Stimulated activated CD4-positive, alpha-beta T cell treated with anti-CD3 and anti-CD28 coated beads, Interleukin-4, amount 100 ng/mL, for 4 hours (primary cell): ENCODE measurements around the gene MED9.

Experiments used
- DNase-seq, 2 experiments: peaks; one replicate each; pipeline ENCODE4 v3.0.0-alpha.2; 2020

MED9 gene

GRCh38 chr17:17492571-17492970 lies 15.8 kb downstream of the MED9 start:
- DNase-seq, result no peak

- DNase-seq, result no peak
Observed at GRCh38 chr17:17493249-17493985, 16.6 kb downstream of the MED9 start.

- no peak for DNase-seq
Observed at GRCh38 chr17:17493986-17494466, 17.2 kb downstream of the MED9 start.

- DNase-seq, result no peak
Observed at GRCh38 chr17:17494499-17494869, 17.7 kb downstream of the MED9 start.

DNA sequence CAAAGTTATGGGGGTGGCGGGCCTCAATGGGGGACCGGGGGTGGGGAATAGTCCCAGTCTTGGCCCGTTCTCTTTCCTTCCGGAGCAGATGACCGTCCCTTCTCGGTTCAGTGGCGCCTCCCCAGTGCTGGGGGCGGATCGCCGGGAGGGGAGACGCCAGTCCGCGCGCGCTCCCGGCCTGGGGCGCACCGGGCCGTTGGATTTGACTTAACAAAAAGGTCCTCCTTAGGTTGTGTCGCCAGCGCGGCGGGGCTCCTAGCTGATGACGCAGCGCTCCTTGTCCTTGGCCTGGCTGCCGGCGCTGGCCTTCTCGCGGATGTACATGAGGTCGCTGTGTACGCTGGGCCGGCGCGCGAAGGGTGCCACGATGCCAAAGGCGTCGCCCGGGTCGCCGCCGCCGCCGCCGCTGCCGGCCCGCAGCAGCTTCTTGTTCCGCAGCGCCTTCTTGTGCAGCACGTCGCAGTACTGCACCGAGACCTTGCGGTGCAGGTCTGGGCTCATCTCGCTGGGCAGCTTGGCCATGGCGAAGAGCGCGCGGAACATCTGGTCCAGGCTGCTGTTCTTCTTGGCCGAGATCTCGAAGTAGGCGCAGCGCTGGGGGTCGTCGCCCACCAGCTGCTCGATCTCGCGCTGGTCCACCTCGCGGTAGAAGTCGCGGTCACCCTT lies 18.2 kb downstream of the MED9 start:
- DNase-seq, result peak in 1 of 2 experiments; percentile 18

DNA sequence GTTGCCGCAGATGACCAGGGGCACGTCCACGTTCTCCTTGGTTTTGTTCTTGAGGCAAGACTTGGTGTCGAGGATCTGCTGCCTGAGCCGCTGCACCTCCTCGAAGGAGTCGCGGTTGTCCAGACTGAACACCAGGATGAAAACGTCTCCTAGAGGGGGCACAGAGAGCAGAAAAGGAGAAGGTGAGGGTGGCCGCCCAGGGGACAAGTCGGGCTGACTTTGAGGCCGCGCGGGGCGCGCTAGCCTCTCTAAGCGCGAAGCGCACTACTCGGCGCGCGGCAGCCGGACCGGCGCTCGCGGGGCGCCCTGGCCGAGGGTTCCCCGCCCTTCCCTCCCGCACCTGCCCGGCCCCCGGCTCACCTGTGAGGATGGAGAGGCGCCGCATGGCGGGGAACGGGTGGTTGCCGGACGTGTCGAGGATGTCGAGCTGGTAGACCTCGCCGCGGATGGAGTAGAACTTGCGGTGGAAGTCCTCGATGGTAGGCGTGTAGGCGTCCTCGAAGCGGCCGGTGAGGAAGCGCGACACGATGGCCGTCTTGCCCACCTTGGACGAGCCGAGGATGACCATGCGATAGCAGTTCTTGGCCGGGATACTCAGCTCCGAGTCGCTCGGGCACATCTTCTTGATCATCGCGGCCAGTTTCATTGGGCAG lies 18.9 kb downstream of the MED9 start:
- peak; percentile 11 to 17 for DNase-seq

DNA sequence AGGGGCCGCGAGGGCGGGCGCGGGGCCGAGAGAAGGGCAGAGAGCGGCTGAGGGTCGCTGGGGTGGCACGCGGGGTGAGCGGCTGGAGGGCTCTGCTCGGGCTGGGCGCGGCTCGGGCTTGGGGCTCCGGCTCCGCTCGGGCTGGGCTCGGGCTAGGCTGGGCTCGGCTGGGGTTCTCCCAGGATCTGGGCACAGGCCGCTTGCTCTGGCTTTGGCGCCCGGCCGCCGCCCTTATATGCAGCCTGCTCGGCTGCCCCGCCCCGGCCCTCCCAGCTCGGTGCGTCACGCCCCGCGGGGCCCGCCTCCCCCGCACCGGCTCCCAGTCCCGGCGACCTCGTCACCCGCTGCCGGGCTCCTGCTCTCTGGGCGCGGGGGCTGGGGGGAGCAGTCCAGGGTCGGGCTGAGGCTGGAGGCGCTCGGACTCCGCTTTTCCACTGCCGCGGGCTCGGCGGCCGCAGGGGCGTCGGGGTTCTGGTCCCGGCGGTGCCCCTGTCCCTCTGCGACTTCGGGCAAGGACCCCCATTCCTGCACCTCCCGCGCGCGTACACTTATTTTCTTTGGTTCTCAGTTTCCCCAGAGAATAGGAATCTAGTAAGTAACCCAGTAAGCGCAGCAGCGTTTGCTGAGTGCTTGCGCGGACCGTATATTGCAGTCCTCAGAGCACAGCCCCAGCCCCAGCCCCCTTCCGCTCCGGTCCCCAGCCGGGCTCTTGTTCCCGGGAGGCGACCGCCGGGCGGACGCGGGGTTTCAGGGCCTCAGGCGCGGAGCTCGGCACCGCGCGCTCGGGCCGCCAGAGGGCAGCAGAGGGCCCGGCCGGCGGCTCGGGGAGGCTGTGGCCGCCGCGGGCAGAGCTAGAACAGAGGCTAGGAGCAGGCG lies 19.6 kb downstream of the MED9 start, which contains the start of gene RASD1:
Gene RASD1, minus strand, starts transcription at position 207 of the 876 bp plus-strand sequence. CDS start 214 bp downstream, outside the sequence.
- DNase-seq, result peak; percentile 79 to 81

DNA sequence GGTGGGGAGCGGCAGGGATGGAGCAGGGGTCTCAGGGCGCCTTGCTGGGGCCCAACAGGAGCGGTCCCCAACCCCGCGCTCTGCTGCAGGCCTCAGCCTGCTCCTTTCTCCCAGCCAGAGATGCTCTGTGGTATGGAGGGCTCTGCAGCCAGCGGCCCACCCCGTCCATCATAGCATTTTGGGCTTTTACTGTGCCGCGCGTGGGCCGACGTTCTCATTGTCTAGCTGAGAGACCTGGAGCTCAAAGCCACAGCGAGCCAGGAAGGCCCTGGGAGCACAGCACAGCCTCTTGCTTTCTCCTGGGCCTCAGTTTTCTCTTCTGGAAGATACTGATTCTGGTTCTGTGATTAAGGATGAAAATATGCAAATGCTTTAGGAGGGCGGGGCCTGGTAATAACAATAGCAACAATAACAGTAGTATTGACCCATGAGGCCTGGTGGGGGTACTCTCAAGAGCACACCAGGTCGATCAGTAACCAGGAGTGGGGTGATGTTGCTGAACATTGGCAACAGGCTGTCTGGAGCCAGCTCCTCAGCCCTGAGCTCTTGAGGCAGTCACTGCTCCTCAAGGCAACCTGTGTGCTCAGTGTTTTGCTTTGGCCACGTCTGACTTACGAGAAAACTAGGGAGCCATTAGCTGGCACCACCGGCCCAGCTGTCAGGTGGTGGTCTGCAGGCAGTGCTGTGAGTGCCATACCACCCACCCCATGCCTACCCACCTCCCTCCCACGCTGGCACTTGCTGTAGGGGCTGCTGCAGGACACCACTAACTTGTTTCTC lies 20.5 kb downstream of the MED9 start:
- no peak for DNase-seq

GRCh38 chr17:17497845-17498520 lies 21.2 kb downstream of the MED9 start:
- no peak for DNase-seq

DNA sequence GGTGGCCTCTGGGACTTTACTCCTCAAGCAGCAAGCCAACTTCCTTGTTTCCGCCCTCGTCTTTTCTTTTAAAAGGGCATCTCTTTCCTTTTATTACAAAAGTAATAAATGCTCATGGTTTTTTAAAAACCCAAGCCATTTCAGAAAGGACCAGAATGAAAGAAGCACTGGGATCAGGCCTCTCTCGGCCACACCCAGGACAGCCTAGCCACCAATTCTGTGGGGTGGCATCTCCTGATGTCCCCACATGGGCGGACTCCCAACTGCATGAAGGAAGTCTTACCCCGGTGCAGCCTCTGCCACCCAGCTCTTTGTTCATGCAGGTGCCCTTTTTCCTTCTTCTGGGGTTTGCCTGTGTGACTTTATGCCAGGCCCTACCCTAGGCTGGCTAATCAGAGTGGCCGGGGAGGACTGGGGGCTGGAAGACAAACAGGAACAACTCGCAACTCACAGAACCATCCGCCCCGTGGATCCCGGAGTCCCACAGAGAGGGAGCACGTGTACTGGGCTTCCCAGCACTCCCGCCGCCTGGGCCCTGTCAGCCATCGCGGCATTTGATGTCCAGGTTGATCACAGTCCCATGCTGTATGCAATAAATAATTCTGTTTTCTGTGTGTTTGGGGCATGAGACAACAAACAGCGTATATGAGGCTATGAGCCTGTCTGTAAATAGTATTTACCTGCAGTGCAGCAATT lies 22.0 kb downstream of the MED9 start:
- DNase-seq, result no peak

GRCh38 chr17:17499402-17500145 lies 22.8 kb downstream of the MED9 start:
- no peak for DNase-seq

DNA sequence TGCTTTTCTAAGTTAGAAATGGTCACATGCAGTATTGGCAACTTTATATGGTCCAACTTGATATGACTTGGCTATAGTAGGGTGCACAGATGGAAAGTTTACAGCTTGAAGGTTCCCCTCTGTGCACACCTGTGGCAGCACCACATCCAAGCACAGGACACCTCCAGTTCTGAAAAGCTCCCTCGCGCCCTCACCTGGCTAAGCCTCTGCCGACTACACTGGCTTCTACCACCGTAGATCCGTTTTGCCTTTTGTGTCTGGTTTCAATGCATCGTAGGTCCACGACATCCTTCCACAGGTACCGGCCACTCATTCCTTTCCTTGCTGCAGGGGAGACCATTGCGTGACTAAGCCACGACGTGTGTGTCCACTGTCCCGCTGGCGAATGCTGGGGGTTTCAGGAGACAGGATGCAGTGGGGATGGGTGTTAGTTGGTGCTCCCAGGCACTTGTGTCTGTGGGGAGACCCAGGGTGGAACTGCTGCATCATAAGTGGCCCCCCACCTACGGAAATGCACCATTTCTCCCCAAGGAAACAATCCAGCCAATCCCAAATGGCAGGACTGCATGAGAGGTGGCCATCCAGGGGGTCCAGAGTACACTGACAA lies 24.3 kb downstream of the MED9 start:
- DNase-seq, result no peak

DNA sequence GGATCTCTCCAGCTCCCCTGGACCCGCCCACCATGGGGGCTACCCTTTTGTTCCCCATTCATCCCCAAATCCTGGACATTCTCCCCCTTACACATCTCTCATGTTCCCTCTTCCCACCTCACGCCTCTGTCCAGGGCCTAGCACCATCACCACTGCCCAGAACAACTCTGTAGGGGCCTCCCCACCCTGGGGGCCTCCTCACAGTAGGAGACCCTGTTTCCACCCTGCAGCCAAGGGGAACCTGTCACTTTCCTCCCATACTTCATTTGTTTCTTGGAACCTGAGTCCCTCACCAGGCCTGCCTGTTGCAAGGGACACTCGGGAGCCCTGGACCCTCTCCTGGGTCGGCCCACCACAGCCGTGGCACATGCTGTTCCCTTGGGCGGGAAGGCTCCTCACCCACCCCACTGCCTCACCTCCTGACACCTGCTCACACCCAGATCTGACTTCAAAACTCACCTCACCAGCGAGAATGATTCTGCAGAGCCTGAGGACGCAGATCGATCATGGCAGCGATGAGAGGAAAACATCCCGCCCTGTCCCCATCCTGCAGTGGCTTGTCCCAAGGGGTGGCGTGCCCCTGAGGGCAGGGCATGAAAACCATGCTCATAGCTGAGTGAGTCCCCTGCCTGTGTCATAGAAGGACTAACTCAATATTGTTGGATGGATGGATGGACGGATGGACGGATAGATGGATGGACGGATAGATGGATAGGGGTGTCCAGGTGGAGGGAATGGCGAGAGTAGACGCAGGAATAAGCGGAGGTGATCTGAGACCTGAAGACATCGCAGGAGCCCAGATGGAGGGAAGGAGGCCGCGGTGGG lies 26.2 kb downstream of the MED9 start:
- no peak for DNase-seq

GRCh38 chr17:17503566-17504130 lies 26.8 kb downstream of the MED9 start:
- no peak for DNase-seq

GRCh38 chr17:17504341-17505140 lies 27.7 kb downstream of the MED9 start:
- DNase-seq, result no peak

GRCh38 chr17:17505151-17505550 lies 28.4 kb downstream of the MED9 start:
- no peak for DNase-seq

DNA sequence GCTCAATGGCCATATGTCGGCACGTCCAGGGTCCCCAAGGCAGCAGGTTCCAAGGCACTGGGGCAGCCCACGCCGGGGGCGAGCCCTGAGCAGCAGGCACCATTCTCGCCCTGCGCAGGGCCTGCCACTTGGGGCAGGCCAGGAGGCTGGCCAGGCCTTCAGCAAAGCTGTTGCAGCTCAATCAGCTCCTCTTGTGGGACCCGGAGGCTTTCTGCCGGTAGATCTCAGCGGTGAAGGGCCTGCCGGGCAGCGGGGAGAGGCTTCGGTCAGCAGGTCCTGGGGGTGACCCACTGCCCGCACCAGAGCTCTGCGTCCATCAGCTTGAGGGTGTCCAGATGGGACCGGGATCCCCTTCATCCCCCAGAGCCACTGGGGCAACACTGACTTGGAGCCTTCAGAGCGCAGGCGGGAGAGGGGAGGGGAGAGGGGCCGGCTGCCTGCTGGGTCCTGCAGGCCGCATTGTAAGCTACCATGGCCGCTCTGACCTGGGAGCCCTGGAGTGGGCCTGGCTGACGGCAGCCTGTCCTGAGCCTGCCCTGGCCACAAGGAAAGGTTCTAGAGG lies 28.9 kb downstream of the MED9 start:
- no peak for DNase-seq
